KMS-11 (cell line): ENCODE results near the gene STK24.

Experiments used
- H2AFZ ChIP-seq: fragments of 200-600 bp; sonication (generic); 2 replicates; pipeline ENCODE4 v1.6.1; 2016; ENCODE audit warnings: antibody characterized with exemption, mixed run types, low read depth
- H3K27ac ChIP-seq: fragments of 200-600 bp; sonication (generic); 2 replicates; pipeline ENCODE4 v1.6.1; 2016; ENCODE audit warnings: mild to moderate bottlenecking, mixed run types
- H3K27me3 ChIP-seq: fragments of 200-600 bp; sonication (generic); 2 replicates; pipeline ENCODE4 v1.6.1; 2017; ENCODE audit warnings: mild to moderate bottlenecking, low read depth, mixed run types, moderate library complexity; ENCODE audit not compliant: insufficient read depth
- H3K36me3 ChIP-seq: fragments of 200-600 bp; sonication (generic); 2 replicates; pipeline ENCODE4 v1.6.1; 2017; ENCODE audit warnings: mild to moderate bottlenecking, mixed run types; ENCODE audit not compliant: insufficient read depth
- H3K4me1 ChIP-seq: fragments of 200-600 bp; sonication (generic); 2 replicates; pipeline ENCODE4 v1.6.1; 2016; ENCODE audit warnings: mild to moderate bottlenecking, low read depth, mixed run types; ENCODE audit not compliant: poor library complexity, severe bottlenecking
- H3K4me2 ChIP-seq: fragments of 200-600 bp; sonication (generic); 2 replicates; pipeline ENCODE4 v1.7.0; 2016; ENCODE audit warnings: mild to moderate bottlenecking, mixed run types
- H3K4me3 ChIP-seq: fragments of 200-600 bp; sonication (generic); IDR thresholded peaks from 2 replicates; pipeline ENCODE4 v1.6.1; 2017; ENCODE audit warnings: low read depth, low read length, mixed read lengths; ENCODE audit not compliant: insufficient read depth
- H3K79me2 ChIP-seq: fragments of 200-600 bp; sonication (generic); 2 replicates; pipeline ENCODE4 v1.6.1; 2016; ENCODE audit warnings: low read depth, mixed run types; ENCODE audit not compliant: insufficient read depth
- H3K9ac ChIP-seq: fragments of 200-600 bp; sonication (generic); 2 replicates; pipeline ENCODE4 v1.6.1; 2016; ENCODE audit warnings: mild to moderate bottlenecking, mixed run types
- H4K20me1 ChIP-seq: fragments of 200-600 bp; sonication (generic); 2 replicates; pipeline ENCODE4 v1.6.1; 2016; ENCODE audit warnings: mild to moderate bottlenecking, mixed run types; ENCODE audit not compliant: insufficient read depth
- TF ChIP-seq, protein P1 (sequence below): fragments of 200-600 bp; sonication (generic); conservative IDR thresholded peaks from 2 replicates; pipeline ENCODE4 v1.6.1; 2017; ENCODE audit warnings: low read depth, mild to moderate bottlenecking, antibody characterized with exemption, low read length, moderate library complexity, mixed read lengths

STK24 gene

DNA sequence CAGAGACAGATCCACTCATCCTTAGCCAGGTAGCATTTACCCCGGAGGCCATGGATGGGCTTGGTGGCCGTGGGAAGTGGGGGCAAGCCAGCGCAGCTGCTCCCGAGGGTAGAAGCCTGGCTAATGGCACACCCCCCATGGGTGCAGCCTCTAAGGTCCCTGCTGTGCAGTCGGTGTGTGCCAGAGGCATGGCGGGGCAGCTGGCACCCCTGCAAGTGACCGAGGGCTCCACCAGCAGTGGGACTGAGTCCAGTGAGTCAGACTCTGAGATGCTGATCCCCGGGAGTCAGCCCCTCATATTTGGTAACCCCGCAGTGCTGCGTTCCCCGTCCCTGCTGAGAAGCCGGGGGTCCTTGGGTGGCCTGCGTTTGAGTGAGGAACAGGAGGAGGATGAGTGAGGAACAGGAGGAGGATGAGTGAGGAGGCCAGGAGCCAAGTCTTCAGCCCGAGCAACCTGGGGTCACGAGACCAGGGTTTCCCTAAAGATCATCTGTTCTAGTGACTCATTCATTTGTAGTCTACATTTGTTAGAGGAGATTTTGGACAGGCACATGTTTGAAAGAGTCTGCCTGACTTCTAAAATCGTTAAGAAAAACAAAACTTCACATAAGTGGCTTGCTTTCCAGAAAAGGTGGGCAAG lies 180.7 kb downstream of the STK24 start:
- Histone ChIP-seq H2AFZ (no peak overlapping the region), H3K36me3 (no peaks in the 10 kb centered on the region), H4K20me1 (no peaks in the 10 kb centered on the region), H3K27ac (no peak overlapping the region), H3K4me1 (no peaks in the 10 kb centered on the region), H3K27me3 (no peaks in the 10 kb centered on the region), H3K4me2 (no peak overlapping the region), H3K4me3 (no peak overlapping the region), H3K9ac (no peak overlapping the region), H3K79me2 (no peaks in the 10 kb centered on the region)
- TF ChIP-seq, protein P1, sequence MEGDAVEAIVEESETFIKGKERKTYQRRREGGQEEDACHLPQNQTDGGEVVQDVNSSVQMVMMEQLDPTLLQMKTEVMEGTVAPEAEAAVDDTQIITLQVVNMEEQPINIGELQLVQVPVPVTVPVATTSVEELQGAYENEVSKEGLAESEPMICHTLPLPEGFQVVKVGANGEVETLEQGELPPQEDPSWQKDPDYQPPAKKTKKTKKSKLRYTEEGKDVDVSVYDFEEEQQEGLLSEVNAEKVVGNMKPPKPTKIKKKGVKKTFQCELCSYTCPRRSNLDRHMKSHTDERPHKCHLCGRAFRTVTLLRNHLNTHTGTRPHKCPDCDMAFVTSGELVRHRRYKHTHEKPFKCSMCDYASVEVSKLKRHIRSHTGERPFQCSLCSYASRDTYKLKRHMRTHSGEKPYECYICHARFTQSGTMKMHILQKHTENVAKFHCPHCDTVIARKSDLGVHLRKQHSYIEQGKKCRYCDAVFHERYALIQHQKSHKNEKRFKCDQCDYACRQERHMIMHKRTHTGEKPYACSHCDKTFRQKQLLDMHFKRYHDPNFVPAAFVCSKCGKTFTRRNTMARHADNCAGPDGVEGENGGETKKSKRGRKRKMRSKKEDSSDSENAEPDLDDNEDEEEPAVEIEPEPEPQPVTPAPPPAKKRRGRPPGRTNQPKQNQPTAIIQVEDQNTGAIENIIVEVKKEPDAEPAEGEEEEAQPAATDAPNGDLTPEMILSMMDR: no peak
